K562 (cell line): ENCODE measurements around the gene PI4KA. TPM values are rescaled to one million over a fixed set of nuclear protein-coding genes. Genes with fewer than 3 reads are reported as not detected.
A peak's percentile ranks its signal among the peaks of the same experiment; 100 is the strongest.

Experiments used
- ARNT ChIP-seq, 2 experiments: fragments of 450-650 bp; IDR thresholded peaks; 2 replicates each; pipeline ENCODE4 v1.6.1; 2016; ENCODE audit warnings: mild to moderate bottlenecking in 1 of 2
- BACH1 ChIP-seq: fragments of 200-800 bp; sonication (Bioruptor generic); IDR thresholded peaks from 2 replicates; pipeline ENCODE4 v1.6.1; 2016; ENCODE audit warnings: missing genetic modification characterization, missing compliant biosample characterization
- BCL6 ChIP-seq: fragments of 250-450 bp; sonication (Bioruptor Pico); IDR thresholded peaks from 2 replicates; pipeline ENCODE4 v1.4.0; 2020
- BRCA1 ChIP-seq, 2 experiments: fragments of 450-650 bp in 1 of 2; sonication (generic) in 1 of 2; formaldehyde crosslinking in 1 of 2; IDR thresholded peaks; 2 replicates each; pipeline versions ENCODE4 v1.5.0 to v1.6.1; 2017 to 2020; ENCODE audit warnings: mild to moderate bottlenecking in 1 of 2, missing genetic modification reagents in 1 of 2
- CTBP1 ChIP-seq: fragments of 450-650 bp; IDR thresholded peaks from 2 replicates; pipeline ENCODE4 v1.6.1; 2016; ENCODE audit warnings: borderline replicate concordance
- E2F3 ChIP-seq: fragments of 250-450 bp; sonication (Bioruptor Pico); IDR thresholded peaks from 2 replicates; pipeline ENCODE4 v1.4.0; 2020; ENCODE audit warnings: mild to moderate bottlenecking
- E2F8 ChIP-seq: fragments of 450-650 bp; IDR thresholded peaks from 2 replicates; pipeline ENCODE4 v1.7.1; 2018; ENCODE audit warnings: mild to moderate bottlenecking, low read depth; ENCODE audit not compliant: partially characterized antibody
- FOXA1 ChIP-seq: fragments of 450-650 bp; IDR thresholded peaks from 2 replicates; pipeline ENCODE4 v1.6.1; 2016; ENCODE audit warnings: mild to moderate bottlenecking, borderline replicate concordance
- GTF2E2 ChIP-seq: fragments of 200-800 bp; sonication (Bioruptor generic); IDR thresholded peaks from 2 replicates; pipeline ENCODE4 v1.6.1; 2016; ENCODE audit warnings: missing genetic modification characterization, missing compliant biosample characterization
- HBP1 ChIP-seq: fragments of 450-650 bp; formaldehyde crosslinking; IDR thresholded peaks from 2 replicates; pipeline ENCODE4 v1.4.0; 2022; ENCODE audit warnings: missing genetic modification characterization
- KLF1 ChIP-seq: fragments of 450-650 bp; IDR thresholded peaks from 2 replicates; pipeline ENCODE4 v1.6.1; 2016; ENCODE audit warnings: missing genetic modification characterization, missing compliant biosample characterization
- L3MBTL2 ChIP-seq: fragments of 450-650 bp; IDR thresholded peaks from 2 replicates; pipeline ENCODE4 v1.6.1; 2016; ENCODE audit warnings: mild to moderate bottlenecking, moderate library complexity
- LCOR ChIP-seq: sonication (generic); formaldehyde crosslinking; IDR thresholded peaks from 2 replicates; pipeline ENCODE4 v1.8.0; 2022; ENCODE audit warnings: mild to moderate bottlenecking, missing genetic modification reagents
- NFE2L1 ChIP-seq: fragments of 450-650 bp; IDR thresholded peaks from 2 replicates; pipeline ENCODE4 v1.6.1; 2016; ENCODE audit warnings: missing genetic modification characterization, low read depth, mild to moderate bottlenecking, missing compliant biosample characterization, moderate library complexity, borderline replicate concordance
- NR2C2 ChIP-seq, 2 experiments: fragments of 200-800 bp in 1 of 2; sonication (Bioruptor generic) in 1 of 2; sonication (generic) in 1 of 2; formaldehyde crosslinking in 1 of 2; IDR thresholded peaks; 2 replicates each; pipeline versions ENCODE4 v1.6.1 to v1.8.0; 2016 to 2022; ENCODE audit warnings: mild to moderate bottlenecking in 1 of 2, missing compliant biosample characterization in 1 of 2, missing genetic modification characterization in 1 of 2, missing genetic modification reagents in 1 of 2
- POLR2H ChIP-seq: IDR thresholded peaks from 2 replicates; pipeline ENCODE4 v1.6.1; 2016; ENCODE audit warnings: missing genetic modification characterization, low read depth, mild to moderate bottlenecking, control low read depth, missing compliant biosample characterization, moderate library complexity
- RBM17 ChIP-seq: fragments of 200-400 bp; formaldehyde crosslinking; IDR thresholded peaks from 2 replicates; pipeline ENCODE4 v1.6.1; 2017; ENCODE audit warnings: low read depth, mild to moderate bottlenecking, low read length, borderline replicate concordance
- SP1 ChIP-seq: sonication (generic); formaldehyde crosslinking; IDR thresholded peaks from 2 replicates; pipeline ENCODE4 v1.8.1; 2022; ENCODE audit warnings: mild to moderate bottlenecking, missing genetic modification reagents
- TAF1 ChIP-seq: IDR thresholded peaks from 2 replicates; pipeline ENCODE4 v1.6.1; 2011; ENCODE audit warnings: mild to moderate bottlenecking, low read length, moderate library complexity; ENCODE audit not compliant: insufficient read depth, control insufficient read depth, severe bottlenecking; ENCODE audit errors: extremely low read depth
- TAF15 ChIP-seq: fragments of 200-400 bp; formaldehyde crosslinking; IDR thresholded peaks from 2 replicates; pipeline ENCODE4 v1.6.1; 2017; ENCODE audit warnings: mild to moderate bottlenecking, low read depth, low read length, moderate library complexity
- ZNF311 ChIP-seq: fragments of 250-450 bp; sonication (Bioruptor Pico); IDR thresholded peaks from 2 replicates; pipeline ENCODE4 v1.4.0; 2020; ENCODE audit warnings: mild to moderate bottlenecking, moderate library complexity
- ZNF589 ChIP-seq: fragments of 200-800 bp; sonication (Bioruptor generic); IDR thresholded peaks from 2 replicates; pipeline ENCODE4 v1.6.1; 2016; ENCODE audit warnings: low read depth, missing genetic modification characterization, missing compliant biosample characterization
- ZZZ3 ChIP-seq: fragments of 450-650 bp; IDR thresholded peaks from 2 replicates; pipeline ENCODE4 v1.6.1; 2016; ENCODE audit warnings: antibody characterized with exemption, mild to moderate bottlenecking, moderate library complexity
- polyA plus RNA-seq, 8 experiments: library from polyadenylated mRNA; depleted of rRNA in 4 of 8; stranded (reverse) in 5 of 8; unstranded in 3 of 8; fragments of >200 nt; fragmentation: Nextera tagmentation in 2 of 8; fragmentation: Illumina TruSeq in 1 of 8; extraction: Ambion mirVana in 2 of 8; extraction: Trizol in 1 of 8; gene quantifications; 2 replicates each; pipeline versions ENCODE4 v1.2.1 to v1.2.3, GENCODE V29; 2011 to 2014; ENCODE audit warnings: inconsistent platforms in 1 of 8, missing spikeins in 1 of 8
- total RNA-seq, 7 experiments: library from RNA; depleted of rRNA in 6 of 7; stranded (reverse); fragments of >200 nt in 6 of 7; fragmentation: Illumina TruSeq in 2 of 7; extraction: Trizol in 2 of 7; gene quantifications; 2 replicates each; pipeline versions ENCODE4 v1.2.1 to v1.2.3, GENCODE V29; 2011 to 2021; ENCODE audit warnings: low replicate concordance in 1 of 7
- TF ChIP-seq, protein P1 (sequence below), 2 experiments: fragments of 450-650 bp in 1 of 2; sonication (generic) in 1 of 2; formaldehyde crosslinking; conservative IDR thresholded peaks; 2 replicates each; pipeline versions ENCODE4 v1.4.0 to v1.8.1; 2020 to 2022; ENCODE audit warnings: mild to moderate bottlenecking in 1 of 2, missing genetic modification reagents in 1 of 2

The PI4KA gene
- total and polyA plus RNA-seq, 9 of the 15 experiments (the other 6 are each of a cell fraction or from before 2014, with no cell fraction given) = 7.3 to 187 (median 84.7) TPM

DNA sequence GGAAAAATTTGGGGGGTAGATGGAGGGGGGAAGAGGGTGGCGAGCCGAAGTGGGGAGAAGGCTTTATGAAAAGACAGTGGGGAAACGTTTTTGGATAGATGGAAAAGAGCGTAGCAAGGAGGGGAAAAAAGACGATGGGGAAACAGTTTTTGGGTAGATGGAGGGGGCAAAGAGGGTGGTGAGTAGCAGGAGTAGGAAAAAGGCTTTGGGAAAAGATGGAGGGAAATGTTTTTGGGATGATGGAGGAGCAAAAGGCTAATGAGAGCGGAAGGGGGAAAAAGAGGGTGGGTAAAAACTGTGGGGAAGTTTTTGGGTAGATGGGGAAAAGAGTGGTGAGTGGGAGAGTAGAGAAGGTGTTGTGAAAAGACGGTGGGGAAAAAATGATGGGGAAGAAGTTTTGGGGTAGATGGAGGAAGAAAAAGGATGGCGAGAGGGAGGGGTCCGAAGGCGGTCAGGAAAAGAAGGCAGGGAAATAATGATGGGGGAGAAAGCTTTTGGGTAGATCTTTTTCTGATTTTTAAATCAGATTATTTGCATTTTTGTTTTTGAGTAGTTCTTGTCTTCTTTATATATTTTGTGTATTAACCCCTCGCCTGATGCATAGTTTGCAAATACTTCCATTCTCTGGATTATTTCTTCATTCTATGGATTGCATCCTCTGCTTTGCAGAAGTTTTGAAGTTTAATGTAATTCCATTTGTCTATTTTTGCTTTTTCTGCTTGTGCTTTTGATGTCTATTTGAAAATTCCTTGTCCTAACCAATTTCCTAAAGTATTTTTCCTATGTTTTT, 200.0 kb downstream of the PI4KA start (continued):
- TF ChIP-seq KLF1 (tag) = no peak
- no peak for TF ChIP-seq E2F3 (CRISPR knock-in tag)
- TF ChIP-seq NFE2L1 = no peak
- TF ChIP-seq E2F8 = no peak
- no peak for TF ChIP-seq TAF1
- no peak for TF ChIP-seq ZZZ3
- TF ChIP-seq ARNT (IDR thresholded peaks at IDR 0.05) = peak; percentile 26; a peak in 1 of 4 replicates
- no peak for TF ChIP-seq RBM17
- TF ChIP-seq L3MBTL2 = no peak
- TF ChIP-seq, protein P1, sequence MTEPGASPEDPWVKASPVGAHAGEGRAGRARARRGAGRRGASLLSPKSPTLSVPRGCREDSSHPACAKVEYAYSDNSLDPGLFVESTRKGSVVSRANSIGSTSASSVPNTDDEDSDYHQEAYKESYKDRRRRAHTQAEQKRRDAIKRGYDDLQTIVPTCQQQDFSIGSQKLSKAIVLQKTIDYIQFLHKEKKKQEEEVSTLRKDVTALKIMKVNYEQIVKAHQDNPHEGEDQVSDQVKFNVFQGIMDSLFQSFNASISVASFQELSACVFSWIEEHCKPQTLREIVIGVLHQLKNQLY (CRISPR knock-in tag; conservative IDR thresholded peaks at IDR 0.05) = no peak
- TF ChIP-seq TAF15 = no peak
- TF ChIP-seq HBP1 = peak; percentile 90
- TF ChIP-seq FOXA1 = no peak
- no peak for TF ChIP-seq ZNF311
- no peak for TF ChIP-seq LCOR (CRISPR knock-in tag)
- TF ChIP-seq BACH1 (tag) = no peak
- peak; percentile 24; the same call in 1 of the 2 replicates for TF ChIP-seq NR2C2 (CRISPR knock-in tag; IDR thresholded peaks at IDR 0.05)
- TF ChIP-seq NR2C2 (tag; IDR thresholded peaks at IDR 0.05) = no peak
- TF ChIP-seq SP1 (CRISPR knock-in tag) = no peak
- no peak for TF ChIP-seq POLR2H
- TF ChIP-seq ZNF589 = no peak
- no peak for TF ChIP-seq CTBP1
- TF ChIP-seq GTF2E2 (tag) = no peak
- no peak for TF ChIP-seq BRCA1 (IDR thresholded peaks at IDR 0.05)
- TF ChIP-seq BRCA1 (CRISPR knock-in tag; IDR thresholded peaks at IDR 0.05) = no peak
- no peak for TF ChIP-seq BCL6
